DOHH2 (cell line): Measurements from ENCODE around the gene HHLA2.

Experiments
- CTCF ChIP-seq: fragments of 200-600 bp; sonication (generic); IDR thresholded peaks from one replicate; pipeline ENCODE4 v1.5.1; 2014; ENCODE audit warnings: antibody characterized with exemption, mild to moderate bottlenecking, low read depth, low read length; ENCODE audit not compliant: poor library complexity, severe bottlenecking
- EZH2phosphoT487 ChIP-seq: fragments of 200-600 bp; sonication (generic); IDR thresholded peaks from 2 replicates; pipeline ENCODE4 v1.6.1; 2017; ENCODE audit warnings: borderline replicate concordance, mild to moderate bottlenecking, antibody characterized with exemption, low read length, moderate library complexity, mixed read lengths

GRCh38 chr3:108403198-108403597 is 106.8 kb downstream of the HHLA2 start:
- TF ChIP-seq CTCF (no peak), EZH2phosphoT487 (no peak)
